IPS-11a (cell line): Measurements from ENCODE around the gene FBXO17.
"Not testable (repeated sequence)": the region's sequence is repeated elsewhere in the genome, so short reads cannot be mapped to it uniquely, and the experiment has no call there.

Experiments used
- H3K4me3 ChIP-seq: one replicate; pipeline ENCODE4 v1.5.1; 2013; ENCODE audit warnings: low read depth, low read length, control low read depth

FBXO17 gene

DNA sequence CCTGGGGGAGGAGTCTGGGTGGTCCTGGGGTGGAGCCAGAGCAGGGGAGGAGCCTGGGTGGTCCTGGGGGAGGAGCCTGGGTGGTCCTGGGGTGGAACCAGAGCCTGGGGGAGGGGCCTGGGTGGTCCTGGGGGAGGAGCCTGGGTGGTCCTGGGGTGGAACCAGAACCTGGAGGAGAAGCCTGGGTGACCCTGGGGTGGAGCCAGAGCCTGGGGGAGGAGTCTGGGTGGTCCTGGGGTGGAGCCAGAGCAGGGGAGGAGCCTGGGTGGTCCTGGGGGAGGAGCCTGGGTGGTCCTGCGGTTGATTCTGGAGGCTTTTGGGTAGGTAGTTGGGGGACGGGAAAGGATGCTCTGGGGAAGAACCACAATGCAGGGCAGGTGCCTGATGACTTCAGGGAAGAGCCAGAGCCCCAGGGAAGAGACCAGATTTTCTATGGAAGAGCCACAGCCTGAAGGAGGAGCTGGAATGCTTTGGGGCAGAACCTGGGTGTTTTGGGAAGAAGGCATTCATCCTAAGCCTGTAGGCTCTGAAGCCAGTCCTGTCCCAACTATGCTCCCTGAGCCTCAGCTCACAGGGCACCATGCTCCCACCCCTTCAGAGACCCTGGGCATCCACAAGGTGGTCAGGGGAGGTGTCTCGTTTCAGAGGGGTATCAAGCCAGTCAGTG, 29.8 kb downstream of the FBXO17 start:
- H3K4me3 ChIP-seq, result no peak overlapping the region

DNA sequence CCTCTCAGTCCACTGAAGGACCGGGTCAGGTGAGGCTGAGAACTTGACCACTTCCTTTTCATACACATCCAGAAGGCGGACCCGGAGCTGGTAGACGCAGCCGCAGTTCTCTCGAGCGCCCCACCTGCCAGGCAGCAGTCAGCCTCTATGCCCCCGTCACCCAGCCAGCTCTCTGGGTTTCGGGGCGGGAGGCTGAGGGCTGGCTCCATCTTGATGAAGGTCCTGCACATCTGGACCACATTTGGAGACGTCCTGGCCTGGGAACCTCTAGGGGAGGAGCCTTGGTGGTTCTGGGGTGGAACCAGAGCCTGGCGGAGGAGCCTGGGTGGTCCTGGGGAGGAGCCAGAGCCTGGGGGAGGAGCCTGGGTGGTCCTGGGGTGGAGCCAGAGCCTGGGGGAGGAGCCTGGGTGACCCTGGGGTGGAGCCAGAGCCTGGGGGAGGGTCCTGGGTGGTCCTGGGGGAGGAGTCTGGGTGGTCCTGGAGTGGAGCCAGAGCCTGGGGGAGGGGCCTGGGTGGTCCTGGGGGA, 30.5 kb downstream of the FBXO17 start:
- H3K4me3 ChIP-seq, result no peak overlapping the region

DNA sequence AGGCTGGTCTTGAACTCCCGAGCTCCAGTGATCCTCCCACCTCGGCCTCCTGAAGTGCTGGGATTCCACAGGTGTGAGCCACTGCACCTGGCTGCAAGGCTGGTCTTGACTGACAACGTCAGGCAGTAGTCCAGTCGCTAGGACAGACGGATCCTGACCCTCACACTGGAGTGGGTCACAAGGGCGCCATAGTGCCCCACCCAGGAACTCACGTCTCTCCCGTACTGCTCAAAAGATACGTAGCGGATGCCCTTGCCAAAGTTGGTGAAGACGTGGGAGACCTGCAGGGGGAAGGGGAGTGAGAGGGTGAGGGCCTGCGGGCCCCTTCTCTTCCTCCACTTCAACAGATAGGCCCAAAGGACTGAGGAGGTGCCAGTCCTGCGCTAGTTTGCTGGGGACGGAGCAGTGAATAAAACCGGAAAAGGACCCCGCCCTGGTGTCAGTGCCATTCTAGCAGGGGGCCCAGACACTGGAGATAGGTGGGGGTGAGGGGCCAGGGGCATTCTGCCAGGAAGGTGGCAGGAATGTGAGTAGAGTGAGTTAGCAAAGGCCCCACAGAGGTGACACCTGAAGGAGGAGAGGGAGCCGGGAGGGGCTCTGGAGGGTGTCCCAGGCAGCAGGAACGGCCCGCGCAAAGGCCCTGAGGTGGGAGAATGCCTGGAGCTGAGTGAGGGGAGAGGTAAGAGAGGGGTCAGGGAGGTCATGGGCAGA, 32.9 kb downstream of the FBXO17 start:
- no peak overlapping the region for H3K4me3 ChIP-seq

DNA sequence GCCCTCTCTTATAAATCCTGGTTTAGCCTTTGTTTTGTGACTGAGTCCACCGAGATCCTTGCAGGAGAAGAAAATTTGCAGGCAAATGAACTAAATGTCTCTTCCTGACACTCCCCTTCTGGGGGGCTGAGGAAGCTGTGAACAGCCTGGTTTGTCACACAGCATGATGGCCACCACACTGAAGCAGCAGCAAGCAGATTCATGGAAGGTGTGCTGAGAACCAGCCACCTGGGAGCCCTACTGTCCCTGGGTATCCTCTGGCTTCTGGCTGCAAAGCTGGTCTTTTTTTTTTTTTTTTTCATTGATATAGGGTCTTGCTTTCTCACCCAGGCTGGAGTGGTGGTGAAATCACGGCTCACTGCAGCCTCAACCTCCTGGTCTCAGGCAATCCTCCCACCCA, 33.6 kb downstream of the FBXO17 start:
- H3K4me3 ChIP-seq, result no peak overlapping the region

DNA sequence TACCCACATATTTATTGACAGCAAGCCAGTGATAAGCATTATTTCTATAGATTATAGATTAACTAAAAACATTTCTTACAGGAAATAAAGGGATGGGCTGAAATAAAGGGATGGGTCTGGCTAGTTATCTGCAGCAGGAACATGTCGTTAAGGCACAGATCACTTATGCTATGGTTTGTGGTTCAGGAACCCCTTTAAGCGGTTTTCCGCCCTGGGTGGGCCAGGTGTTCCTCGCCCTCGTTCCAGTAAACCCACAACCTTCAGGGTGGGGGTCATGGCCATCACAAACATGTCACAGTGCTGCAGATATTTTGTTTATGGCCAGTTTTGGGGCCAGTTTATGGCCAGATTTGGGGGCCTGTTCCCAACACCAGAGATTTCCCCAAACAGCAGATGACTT, 34.1 kb downstream of the FBXO17 start:
- H3K4me3 ChIP-seq, result not testable (repeated sequence)

DNA sequence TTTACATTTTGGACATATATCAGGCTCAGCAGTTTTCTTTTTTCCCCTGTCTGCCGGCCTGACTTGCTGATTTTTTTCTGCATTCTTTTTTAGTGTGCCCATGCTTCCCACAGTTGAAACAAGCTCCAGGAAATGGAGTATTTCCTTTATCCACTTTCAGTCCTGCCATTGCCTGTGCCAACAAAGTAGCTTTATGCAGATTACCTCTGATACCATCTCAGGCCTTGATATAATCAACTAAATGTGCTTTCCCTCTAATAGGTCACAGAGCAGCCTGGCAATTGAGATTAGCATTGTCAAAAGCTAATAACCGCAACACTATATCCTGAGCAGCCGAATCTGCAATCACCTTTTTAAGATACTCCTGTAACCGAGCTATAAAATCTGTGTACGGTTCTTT, 35.6 kb downstream of the FBXO17 start:
- H3K4me3 ChIP-seq, result no peak overlapping the region

DNA sequence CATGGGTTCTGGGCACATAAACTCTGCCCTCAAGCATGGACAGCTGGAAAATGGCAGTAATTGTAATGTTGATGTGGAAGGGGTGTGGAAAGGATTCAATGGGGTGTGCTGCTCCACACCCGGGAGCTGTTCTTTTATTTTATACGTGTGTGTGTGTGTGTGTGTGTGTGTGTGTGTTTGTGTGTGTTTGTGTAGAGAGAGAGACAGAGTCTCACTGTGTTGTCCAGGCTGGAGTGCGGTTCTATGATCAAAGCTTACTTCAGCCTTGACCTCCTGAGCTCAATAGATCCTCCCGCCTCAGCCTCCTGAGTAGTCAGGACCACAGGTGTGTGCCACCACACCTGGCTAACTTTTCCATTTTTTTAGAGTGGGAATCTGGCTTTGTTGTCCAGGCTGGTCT, 42.0 kb downstream of the FBXO17 start:
- no peak overlapping the region for H3K4me3 ChIP-seq

DNA sequence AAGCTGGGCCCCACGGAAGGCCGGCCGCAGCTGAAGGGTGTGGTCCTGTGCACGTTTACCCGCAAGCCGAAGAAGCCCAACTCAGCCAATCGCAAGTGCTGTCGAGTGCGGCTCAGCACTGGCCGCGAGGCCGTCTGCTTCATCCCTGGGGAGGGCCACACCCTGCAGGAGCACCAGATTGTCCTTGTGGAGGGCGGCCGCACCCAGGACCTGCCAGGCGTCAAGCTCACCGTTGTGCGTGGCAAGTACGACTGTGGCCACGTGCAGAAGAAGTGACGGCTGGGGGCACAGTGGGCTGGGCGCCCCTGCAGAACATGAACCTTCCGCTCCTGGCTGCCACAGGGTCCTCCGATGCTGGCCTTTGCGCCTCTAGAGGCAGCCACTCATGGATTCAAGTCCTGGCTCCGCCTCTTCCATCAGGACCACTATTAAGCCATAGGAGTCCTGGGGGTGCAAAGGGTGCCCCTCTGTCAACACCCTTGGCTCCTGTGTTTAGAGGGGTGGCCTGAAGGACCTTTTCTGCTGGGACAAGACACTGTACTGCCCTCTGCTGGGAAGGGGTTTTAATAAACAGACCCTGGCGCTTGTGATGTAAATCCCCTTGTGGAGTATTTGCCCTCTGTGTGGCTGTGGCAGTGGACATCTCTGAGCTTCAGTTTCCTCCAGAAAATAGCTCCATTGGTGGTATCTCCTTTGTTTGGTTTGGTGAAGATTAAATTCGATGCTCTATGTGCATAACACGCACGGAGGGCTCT, 42.9 kb downstream of the FBXO17 start:
- no peak overlapping the region for H3K4me3 ChIP-seq

DNA sequence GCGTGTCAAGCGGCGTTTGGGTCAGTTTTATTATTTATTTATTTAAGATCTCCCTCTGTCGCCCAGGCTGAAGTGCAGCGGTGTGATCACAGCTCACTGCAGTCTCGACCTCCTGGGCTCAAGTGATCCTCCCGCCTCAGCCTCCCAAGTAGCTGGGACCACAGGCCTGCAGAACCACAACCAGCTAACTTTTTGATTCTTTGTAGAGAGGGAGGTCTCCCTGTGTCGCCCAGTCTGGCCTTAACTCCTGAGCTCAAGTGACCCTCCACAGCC, 44.1 kb downstream of the FBXO17 start:
- peak overlapping the region; percentile 65 for H3K4me3 ChIP-seq

DNA sequence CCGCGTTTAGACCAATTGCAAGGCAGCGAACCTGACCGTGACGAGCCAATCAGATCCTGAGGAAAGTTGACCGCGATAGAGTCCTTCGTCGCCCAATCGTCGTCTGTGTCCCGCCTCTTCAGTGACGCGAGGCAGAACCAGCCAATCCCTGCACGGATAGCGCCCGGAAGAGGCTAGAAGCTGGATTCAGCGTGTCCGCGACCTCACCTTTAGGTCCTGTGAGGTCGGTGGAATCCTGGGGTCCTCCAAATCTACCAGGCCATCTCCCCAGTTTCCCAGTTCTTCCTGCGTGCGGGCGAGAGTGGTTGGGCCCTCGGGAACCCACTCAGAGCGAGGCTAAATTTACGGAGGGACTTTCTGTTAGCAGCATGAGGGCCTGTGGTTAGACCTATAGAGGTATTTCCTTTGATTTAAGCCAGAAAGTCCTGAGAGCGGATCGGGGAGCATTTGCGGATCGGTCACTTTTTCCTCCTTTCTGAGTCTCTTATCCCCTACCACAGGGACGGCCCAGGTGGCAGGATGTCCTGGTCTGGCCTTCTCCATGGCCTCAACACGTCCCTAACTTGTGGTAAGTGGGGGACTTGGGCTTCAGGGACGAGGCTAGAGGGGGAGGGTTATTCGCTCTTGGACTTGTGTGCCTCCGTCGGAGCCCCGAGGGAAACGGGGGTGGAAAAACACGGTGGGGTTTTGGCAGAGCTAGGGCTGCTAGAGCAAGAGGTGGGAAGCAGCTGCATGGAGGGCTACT, 44.6 kb downstream of the FBXO17 start, which contains the start of gene MRPS12:
Gene MRPS12, plus strand, starts transcription at position 169 of the 745 bp plus-strand sequence. Its CDS starts 351 bp downstream, at position 520.
- peak within 1 kb of the TSS; percentile 65 for H3K4me3 ChIP-seq

DNA sequence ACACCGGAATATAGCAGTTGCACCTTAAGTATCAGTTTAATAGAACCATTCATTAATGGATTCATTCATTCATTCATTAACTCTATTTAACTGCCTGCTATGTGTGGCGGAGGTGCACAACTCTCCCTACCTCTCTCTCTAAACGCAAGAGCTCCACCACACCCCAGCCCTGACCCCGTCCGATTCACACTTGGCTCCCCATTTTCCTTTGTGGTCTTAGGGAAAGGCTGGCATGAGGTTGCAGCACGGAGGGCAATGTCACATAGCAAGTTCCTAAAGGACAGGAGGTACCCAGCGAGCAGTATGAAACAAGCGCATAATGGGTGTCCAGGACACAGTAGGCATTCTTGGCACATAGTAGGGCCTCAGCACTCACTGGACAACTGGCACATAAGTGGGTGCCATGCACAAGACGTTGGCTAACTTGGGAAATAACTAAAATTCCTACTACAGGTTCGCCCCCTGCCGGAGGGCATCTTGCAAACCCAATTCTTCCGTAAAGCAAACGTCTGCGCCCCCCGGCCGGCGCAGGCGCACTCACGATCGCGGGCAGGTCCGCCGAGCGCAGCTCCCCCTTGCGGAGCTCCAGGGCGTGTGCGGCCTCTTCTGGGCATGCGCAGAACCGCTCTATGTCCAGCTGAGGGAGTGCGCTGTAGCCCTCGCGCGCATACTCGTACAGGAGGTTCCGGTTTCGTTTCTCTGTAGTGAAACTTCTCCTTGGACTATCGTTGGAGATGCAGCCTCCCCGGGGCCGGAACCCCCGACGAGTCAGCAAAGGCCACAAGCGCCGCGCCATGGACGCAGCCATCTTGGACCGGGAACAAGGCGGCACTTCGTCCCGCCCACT, 45.4 kb downstream of the FBXO17 start, which contains the start of gene SARS2:
Gene SARS2, minus strand, starts transcription at position 835 of the 847 bp plus-strand sequence. Its CDS starts 27 bp downstream, at position 808.
- peak within 1 kb of the TSS; percentile 65 for H3K4me3 ChIP-seq

DNA sequence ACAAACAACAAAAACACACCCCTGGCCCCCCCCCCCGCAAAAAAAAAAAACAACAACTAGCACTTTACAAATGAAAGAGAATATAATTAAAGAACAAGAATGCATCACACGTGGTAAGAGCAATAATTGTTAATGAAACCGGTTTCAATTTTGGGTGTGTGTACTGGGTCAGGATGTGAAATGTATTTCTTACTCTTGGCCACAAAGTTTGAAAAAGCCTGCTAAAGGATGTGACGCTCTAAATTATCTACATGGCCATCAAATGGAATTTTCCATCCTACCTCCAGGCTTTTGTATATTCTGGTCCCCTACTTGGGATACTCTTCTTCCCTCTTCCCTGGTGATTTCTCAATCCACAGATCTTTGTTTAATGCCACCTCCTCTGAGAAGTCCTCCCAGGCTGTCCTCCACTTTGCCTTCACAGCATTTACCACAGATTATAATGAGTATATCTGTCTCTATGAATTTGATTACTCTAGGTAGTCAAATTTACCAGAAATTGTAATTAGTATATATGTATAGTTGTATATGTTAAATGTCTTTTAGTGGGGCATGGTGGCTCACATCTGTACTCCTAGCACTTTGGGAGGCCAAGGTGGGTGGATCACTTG, 47.0 kb downstream of the FBXO17 start:
- H3K4me3 ChIP-seq, result no peak overlapping the region

DNA sequence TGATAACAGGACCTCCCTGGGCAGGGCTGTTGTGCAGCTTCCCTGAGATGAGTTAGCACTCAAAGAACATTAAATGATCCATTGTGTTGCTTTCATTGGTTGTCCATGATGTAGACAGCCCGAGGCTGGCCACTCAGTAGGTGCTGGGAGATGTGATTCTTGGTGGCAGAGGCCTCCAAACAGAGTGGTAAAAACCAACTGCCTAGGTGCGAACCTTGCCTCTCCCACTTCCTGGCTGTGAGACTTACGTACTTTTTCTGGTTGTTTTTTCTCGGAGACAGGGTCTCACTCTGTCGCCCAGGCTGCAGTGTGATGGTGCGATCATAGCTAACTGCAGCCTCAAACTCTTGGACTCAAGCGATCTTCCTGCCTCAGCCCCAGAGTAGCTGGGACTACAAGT, 51.2 kb downstream of the FBXO17 start:
- H3K4me3 ChIP-seq, result no peak overlapping the region

DNA sequence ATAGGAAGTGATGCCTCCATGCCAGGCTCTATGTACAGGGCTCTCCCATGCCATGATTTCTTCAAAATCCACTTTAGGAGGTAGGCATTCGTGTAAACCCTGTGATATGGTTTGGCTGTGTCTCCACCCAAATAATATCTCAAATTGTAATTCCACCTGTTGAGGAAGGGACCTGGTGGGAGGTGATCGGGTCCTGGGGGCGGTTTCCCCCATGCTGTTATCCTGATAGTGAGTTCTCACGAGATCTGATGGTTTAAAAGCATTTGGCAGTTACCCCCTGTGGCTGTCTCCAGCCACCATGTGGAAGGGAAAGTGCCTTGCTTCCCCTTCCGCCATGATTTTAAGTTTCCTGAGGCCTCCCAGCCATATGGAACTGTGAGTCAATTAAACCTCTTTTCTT, 53.1 kb downstream of the FBXO17 start:
- no peak overlapping the region for H3K4me3 ChIP-seq

DNA sequence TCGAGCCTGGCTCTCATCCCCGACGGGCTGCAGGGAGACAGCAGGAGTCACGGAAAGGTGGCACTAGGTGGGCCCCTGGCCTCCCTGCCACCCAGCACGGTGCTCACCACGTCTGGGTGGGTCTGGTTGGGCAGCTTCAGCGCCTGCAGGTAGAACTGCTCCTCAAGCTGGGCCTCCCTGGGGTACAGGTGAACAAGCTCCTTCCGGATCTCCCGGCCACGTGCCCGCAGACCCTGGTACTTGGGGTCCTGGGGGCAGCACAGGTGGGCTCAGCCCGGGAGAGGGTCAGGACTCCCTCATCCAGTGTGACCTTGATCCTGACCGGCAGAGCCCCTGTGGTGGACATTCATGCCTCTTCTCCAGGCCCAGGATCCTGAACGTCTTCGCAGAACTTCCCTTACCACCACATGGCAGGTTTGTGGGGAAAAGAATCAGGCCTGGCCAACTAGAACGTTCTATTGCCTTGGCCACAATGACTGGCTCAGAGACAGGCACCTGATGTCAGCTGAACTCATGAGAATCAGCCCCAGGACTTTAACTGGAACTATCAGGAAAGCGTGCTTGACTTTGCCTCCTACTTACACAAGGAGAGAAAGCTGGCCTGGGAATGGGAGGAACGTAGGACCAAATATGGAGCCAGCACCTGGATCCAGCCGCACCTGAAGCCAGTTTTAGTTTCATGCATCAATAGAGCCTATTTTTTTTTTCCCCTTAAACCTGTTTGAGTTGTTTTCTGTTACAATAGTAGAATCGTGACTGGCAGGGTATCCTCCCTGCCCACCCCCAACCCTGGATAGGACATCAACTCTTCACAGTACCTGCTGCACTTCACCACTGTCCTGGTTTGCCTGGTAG, 53.9 kb downstream of the FBXO17 start:
- no peak overlapping the region for H3K4me3 ChIP-seq

DNA sequence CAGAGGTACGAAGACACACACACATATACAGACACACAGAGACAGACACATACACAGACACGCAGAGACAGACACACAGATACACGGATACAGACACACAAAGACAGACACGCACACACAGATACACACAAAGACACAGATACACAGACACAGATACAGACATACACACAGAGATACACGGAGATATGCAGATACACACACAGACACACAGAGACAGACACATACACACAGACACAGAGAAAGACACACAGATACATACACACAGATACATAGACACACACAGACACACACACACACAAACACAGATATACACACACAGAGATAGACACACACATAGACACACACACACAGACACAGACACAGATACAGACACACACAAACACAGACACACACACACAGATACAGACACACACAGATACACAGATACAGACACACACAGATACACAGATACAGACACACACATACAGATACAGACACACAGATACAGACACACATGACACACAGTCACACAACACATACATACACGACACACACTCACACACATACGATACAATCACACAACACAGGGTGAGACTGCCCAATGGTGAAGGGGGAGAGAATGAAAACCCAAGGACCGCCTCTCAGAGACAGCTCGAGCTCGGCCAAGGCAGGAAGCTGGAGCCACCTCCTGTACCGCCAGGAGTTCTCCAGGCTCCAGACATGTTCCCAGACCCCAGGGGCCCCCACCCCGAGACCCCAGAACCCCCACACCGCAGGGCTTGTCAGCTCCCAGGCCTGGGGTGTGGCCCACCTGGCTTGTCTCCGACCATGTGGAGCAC, 54.7 kb downstream of the FBXO17 start:
- no peak overlapping the region for H3K4me3 ChIP-seq

DNA sequence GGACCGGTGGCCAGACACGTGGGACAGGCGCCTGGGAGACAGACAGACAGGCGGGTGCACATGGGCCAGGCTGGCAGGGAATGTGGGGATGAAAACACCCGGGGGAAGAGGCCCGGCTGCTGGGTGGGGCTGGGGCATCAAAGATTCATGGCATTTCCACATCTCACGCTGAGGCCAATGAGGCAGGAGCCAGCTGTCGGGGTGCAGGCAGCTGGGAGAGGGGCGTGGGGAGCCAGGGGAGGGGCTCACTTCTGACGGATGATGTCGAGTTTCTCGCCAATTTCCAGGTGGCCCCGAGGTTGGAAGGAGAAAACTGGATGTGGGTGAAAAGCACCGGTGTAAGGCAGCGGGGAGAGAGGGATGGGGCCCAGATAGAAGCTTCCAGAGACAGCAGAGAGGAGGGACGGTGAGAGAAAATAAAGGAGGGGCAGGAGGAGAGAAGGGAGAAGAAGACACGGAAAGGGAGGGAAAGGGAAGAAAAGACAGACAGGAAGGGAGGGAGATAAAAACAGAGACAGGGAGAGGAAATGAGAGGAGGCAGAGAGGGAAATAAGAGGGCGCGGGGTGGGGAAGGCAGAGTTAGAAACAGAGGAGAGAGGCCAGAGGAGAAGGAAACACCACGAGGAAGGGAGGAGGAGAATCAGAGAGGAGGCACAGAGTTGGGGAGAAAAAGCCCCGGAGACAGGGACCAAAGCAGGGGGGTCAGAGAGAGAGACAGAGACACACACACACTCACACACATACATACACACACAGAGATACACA, 55.5 kb downstream of the FBXO17 start:
- no peak overlapping the region for H3K4me3 ChIP-seq
